ENCODE results near the gene TMEM151B.

- TF ChIP-seq, protein P1, sequence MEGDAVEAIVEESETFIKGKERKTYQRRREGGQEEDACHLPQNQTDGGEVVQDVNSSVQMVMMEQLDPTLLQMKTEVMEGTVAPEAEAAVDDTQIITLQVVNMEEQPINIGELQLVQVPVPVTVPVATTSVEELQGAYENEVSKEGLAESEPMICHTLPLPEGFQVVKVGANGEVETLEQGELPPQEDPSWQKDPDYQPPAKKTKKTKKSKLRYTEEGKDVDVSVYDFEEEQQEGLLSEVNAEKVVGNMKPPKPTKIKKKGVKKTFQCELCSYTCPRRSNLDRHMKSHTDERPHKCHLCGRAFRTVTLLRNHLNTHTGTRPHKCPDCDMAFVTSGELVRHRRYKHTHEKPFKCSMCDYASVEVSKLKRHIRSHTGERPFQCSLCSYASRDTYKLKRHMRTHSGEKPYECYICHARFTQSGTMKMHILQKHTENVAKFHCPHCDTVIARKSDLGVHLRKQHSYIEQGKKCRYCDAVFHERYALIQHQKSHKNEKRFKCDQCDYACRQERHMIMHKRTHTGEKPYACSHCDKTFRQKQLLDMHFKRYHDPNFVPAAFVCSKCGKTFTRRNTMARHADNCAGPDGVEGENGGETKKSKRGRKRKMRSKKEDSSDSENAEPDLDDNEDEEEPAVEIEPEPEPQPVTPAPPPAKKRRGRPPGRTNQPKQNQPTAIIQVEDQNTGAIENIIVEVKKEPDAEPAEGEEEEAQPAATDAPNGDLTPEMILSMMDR (IDR thresholded peaks at IDR 0.05), result no peak
- no peak for TF ChIP-seq POLR2AphosphoS5 (IDR thresholded peaks at IDR 0.05)
These were observed 18.4 kb upstream of the TMEM151B start for GRCh38 chr6:44251576-44252524.

Measured in transverse colon (tissue), 4 donors.